K562 (cell line): Measurements from ENCODE around the gene TRIO. TPM values are rescaled to one million over a fixed set of nuclear protein-coding genes. Genes with fewer than 3 reads are reported as not detected.

ENCODE experiments used
- ATF7 ChIP-seq: fragments of 450-650 bp; IDR thresholded peaks from 2 replicates; pipeline ENCODE4 v1.7.1; 2014; ENCODE audit warnings: mild to moderate bottlenecking, moderate library complexity
- CBX5 ChIP-seq: IDR thresholded peaks from 2 replicates; pipeline ENCODE4 v1.6.1; 2014; ENCODE audit warnings: low read depth, borderline replicate concordance
- CEBPB ChIP-seq: fragments of 450-650 bp; IDR thresholded peaks from 2 replicates; pipeline ENCODE4 v1.6.1; 2016; ENCODE audit warnings: missing genetic modification characterization, missing compliant biosample characterization
- E2F5 ChIP-seq: sonication (generic); formaldehyde crosslinking; IDR thresholded peaks from 2 replicates; pipeline ENCODE4 v1.8.0; 2022; ENCODE audit warnings: mild to moderate bottlenecking, missing genetic modification reagents
- ELF2 ChIP-seq: fragments of 250-450 bp; sonication (Bioruptor Pico); IDR thresholded peaks from 2 replicates; pipeline ENCODE4 v1.5.0; 2021; ENCODE audit warnings: mild to moderate bottlenecking
- ILK ChIP-seq: fragments of 450-650 bp; IDR thresholded peaks from 2 replicates; pipeline ENCODE4 v1.6.1; 2016; ENCODE audit warnings: missing genetic modification characterization, low read depth, mild to moderate bottlenecking, missing compliant biosample characterization, moderate library complexity, borderline replicate concordance
- IRF1 ChIP-seq: sonication (generic); formaldehyde crosslinking; IDR thresholded peaks from 2 replicates; pipeline ENCODE4 v1.8.0; 2022; ENCODE audit warnings: missing genetic modification reagents, mild to moderate bottlenecking, borderline replicate concordance
- KLF1 ChIP-seq: fragments of 450-650 bp; IDR thresholded peaks from 2 replicates; pipeline ENCODE4 v1.6.1; 2016; ENCODE audit warnings: missing genetic modification characterization, missing compliant biosample characterization
- KLF6 ChIP-seq: fragments of 250-450 bp; sonication (Bioruptor Pico); IDR thresholded peaks from 2 replicates; pipeline ENCODE4 v1.4.0; 2020; ENCODE audit warnings: mild to moderate bottlenecking, moderate library complexity, borderline replicate concordance
- MAZ ChIP-seq, 2 experiments: fragments of 450-650 bp in 1 of 2; sonication (generic) in 1 of 2; formaldehyde crosslinking; IDR thresholded peaks in 1 of 2; conservative IDR thresholded peaks in 1 of 2; 2 replicates each; pipeline versions ENCODE4 v1.4.0 to v1.5.0; 2020; ENCODE audit warnings: mild to moderate bottlenecking in 1 of 2, missing genetic modification reagents in 1 of 2
- NFYB ChIP-seq: IDR thresholded peaks from 2 replicates; pipeline ENCODE4 v1.6.1; 2011; ENCODE audit warnings: mild to moderate bottlenecking, moderate library complexity; ENCODE audit not compliant: insufficient read length; ENCODE audit errors: extremely low read depth
- SAFB ChIP-seq: fragments of 200-400 bp; formaldehyde crosslinking; IDR thresholded peaks from 2 replicates; pipeline ENCODE4 v1.6.1; 2017; ENCODE audit warnings: low read depth, low read length, borderline replicate concordance
- TFAM ChIP-seq: fragments of 250-450 bp; sonication (Bioruptor Pico); conservative IDR thresholded peaks from 2 replicates; pipeline ENCODE4 v1.5.0; 2021; ENCODE audit warnings: mild to moderate bottlenecking, moderate library complexity
- TFE3 ChIP-seq: fragments of 450-650 bp; formaldehyde crosslinking; IDR thresholded peaks from 2 replicates; pipeline ENCODE4 v1.4.0; 2020; ENCODE audit warnings: mild to moderate bottlenecking, mixed read lengths
- TGIF2 ChIP-seq: sonication (generic); formaldehyde crosslinking; IDR thresholded peaks from 2 replicates; pipeline ENCODE4 v1.8.1; 2022; ENCODE audit warnings: mild to moderate bottlenecking, missing genetic modification reagents, moderate library complexity
- TRIM28 ChIP-seq: fragments of 450-650 bp; IDR thresholded peaks from 2 replicates; pipeline ENCODE4 v1.6.1; 2017
- USF1 ChIP-seq: sonication (generic); formaldehyde crosslinking; IDR thresholded peaks from 2 replicates; pipeline ENCODE4 v1.9.0; 2022; ENCODE audit warnings: mild to moderate bottlenecking, missing genetic modification reagents
- ZBTB2 ChIP-seq: fragments of 450-650 bp; IDR thresholded peaks from 2 replicates; pipeline ENCODE4 v1.6.1; 2016; ENCODE audit warnings: antibody characterized with exemption
- ZBTB26 ChIP-seq: fragments of 450-650 bp; formaldehyde crosslinking; IDR thresholded peaks from 2 replicates; pipeline ENCODE4 v1.4.0; 2022; ENCODE audit warnings: missing genetic modification characterization
- ZNF124 ChIP-seq: sonication (generic); formaldehyde crosslinking; IDR thresholded peaks from 2 replicates; pipeline ENCODE4 v1.8.1; 2022; ENCODE audit warnings: missing genetic modification reagents
- ZNF232 ChIP-seq: sonication (generic); formaldehyde crosslinking; IDR thresholded peaks from 2 replicates; pipeline ENCODE4 v1.8.0; 2022; ENCODE audit warnings: mild to moderate bottlenecking, missing genetic modification reagents
- ZNF431 ChIP-seq: sonication (generic); formaldehyde crosslinking; IDR thresholded peaks from 2 replicates; pipeline ENCODE4 v1.8.0; 2022; ENCODE audit warnings: mild to moderate bottlenecking, missing genetic modification reagents
- polyA plus RNA-seq, 8 experiments: library from polyadenylated mRNA; depleted of rRNA in 4 of 8; stranded (reverse) in 5 of 8; unstranded in 3 of 8; fragments of >200 nt; fragmentation: Nextera tagmentation in 2 of 8; fragmentation: Illumina TruSeq in 1 of 8; extraction: Ambion mirVana in 2 of 8; extraction: Trizol in 1 of 8; gene quantifications; 2 replicates each; pipeline versions ENCODE4 v1.2.1 to v1.2.3, GENCODE V29; 2011 to 2014; ENCODE audit warnings: inconsistent platforms in 1 of 8, missing spikeins in 1 of 8
- total RNA-seq, 7 experiments: library from RNA; depleted of rRNA in 6 of 7; stranded (reverse); fragments of >200 nt in 6 of 7; fragmentation: Illumina TruSeq in 2 of 7; extraction: Trizol in 2 of 7; gene quantifications; 2 replicates each; pipeline versions ENCODE4 v1.2.1 to v1.2.3, GENCODE V29; 2011 to 2021; ENCODE audit warnings: low replicate concordance in 1 of 7

The TRIO gene
- total and polyA plus RNA-seq, 9 of the 15 experiments (the other 6 are each of a cell fraction or from before 2014, with no cell fraction given) = 0.24 to 5.0 (median 1.1) TPM

GRCh38 chr5:14463629-14464028 is 320.5 kb downstream of the TRIO start (continued):
- TF ChIP-seq ILK (tag) = no peak
- no peak for TF ChIP-seq IRF1 (CRISPR knock-in tag)
- TF ChIP-seq TFAM (CRISPR knock-in tag) = no peak
- TF ChIP-seq SAFB = no peak
- no peak for TF ChIP-seq ZNF431 (CRISPR knock-in tag)
- TF ChIP-seq ZBTB2 = no peak
- no peak for TF ChIP-seq ZNF124 (CRISPR knock-in tag)
- peak; percentile 20; the same call in 1 of the 2 replicates for TF ChIP-seq ATF7
- no peak for TF ChIP-seq ZBTB26
- no peak for TF ChIP-seq TGIF2 (CRISPR knock-in tag)
- TF ChIP-seq CBX5 = no peak
- TF ChIP-seq ELF2 (CRISPR knock-in tag) = 0 out of 2 replicates have a peak, but pooled peaks have one; percentile 9
- TF ChIP-seq KLF6 = no peak
- TF ChIP-seq MAZ (CRISPR knock-in tag; conservative IDR thresholded peaks at IDR 0.05 in 1 of 2, IDR thresholded peaks at IDR 0.05 in 1 of 2) = 0 out of 4 replicates have a peak, but pooled peaks of 1 of the 2 experiments have one; percentile 26
- TF ChIP-seq CEBPB (tag) = no peak
- no peak for TF ChIP-seq TRIM28
- no peak for TF ChIP-seq TFE3 (CRISPR knock-in tag)
- no peak for TF ChIP-seq NFYB
- TF ChIP-seq E2F5 (CRISPR knock-in tag) = no peak
- no peak for TF ChIP-seq ZNF232 (CRISPR knock-in tag)
- TF ChIP-seq KLF1 = no peak
- TF ChIP-seq USF1 (CRISPR knock-in tag) = no peak
